GM12878 (cell line): Measurements from ENCODE around the gene CHCHD6. TPM values are rescaled to one million over a fixed set of nuclear protein-coding genes. Genes with fewer than 3 reads are reported as not detected.

ENCODE experiments used
- ATAC-seq: fragments of 200-7000 bp; cut with Tn5 transposase; 3 replicates; pipeline ENCODE4 v1.9.1; 2020; ENCODE audit warnings: mild to moderate bottlenecking, moderate library complexity
- BruUV-seq: library from RNA; stranded (reverse); fragments of 400-500 nt; replicated peaks from 2 replicates; lab custom pipeline; 2021; lab: Mats Ljungman, UMichigan
- CTCF ChIA-PET: fragments of 300-600 bp; sonication (Branson Sonifier 250); formaldehyde crosslinking; extraction: SDS; loops from one replicate; lab custom pipeline; 2021; ENCODE audit warnings: inconsistent platforms; lab: Yijun Ruan, JAX
- POLR2A ChIA-PET: fragments of 350-600 bp; formaldehyde crosslinking; extraction: SDS; loops from one replicate; lab custom pipeline; 2021; ENCODE audit warnings: inconsistent platforms; lab: Charles Lee
- RAD21 ChIA-PET: fragments of 300-600 bp; sonication (Branson Sonifier 250); formaldehyde crosslinking; loops from one replicate; lab custom pipeline; 2023; ENCODE audit warnings: antibody characterized with exemption; ENCODE audit not compliant: unreplicated experiment; lab: Charles Lee
- SMC1A ChIA-PET: fragments of 300-600 bp; sonication (Branson Sonifier 250); formaldehyde crosslinking; loops from one replicate; lab custom pipeline; 2023; ENCODE audit not compliant: unreplicated experiment, uncharacterized antibody; lab: Charles Lee
- DNase-seq: peaks from one replicate; pipeline ENCODE4 v3.0.0-alpha.2; 2011; ENCODE audit warnings: low read depth, low spot score
- FAIRE-seq: peaks from 3 replicates; lab custom pipeline; 2011; peaks lifted over from hg19 to GRCh38; lab: Jason Lieb, UNC
- H2AFZ ChIP-seq: 2 replicates; pipeline ENCODE4 v1.6.0; 2011; ENCODE audit warnings: low read depth, low read length, control low read depth; ENCODE audit not compliant: control insufficient read depth
- H3K27ac ChIP-seq: 2 replicates; pipeline ENCODE4 v1.5.1; 2011; ENCODE audit warnings: control low read depth; ENCODE audit not compliant: control insufficient read depth, insufficient read depth
- H3K27me3 ChIP-seq, 2 experiments: replicated peaks in 1 of 2; 2 replicates each; pipeline versions ENCODE4 v1.6.0 to v1.6.1; 2011; ENCODE audit warnings: low read length in 1 of 2; ENCODE audit not compliant: control insufficient read depth in 2 of 2, insufficient read depth in 2 of 2
- H3K36me3 ChIP-seq, 2 experiments: 2 replicates each; pipeline ENCODE4 v1.5.1; 2011; ENCODE audit warnings: low read length in 1 of 2; ENCODE audit not compliant: control insufficient read depth in 2 of 2, insufficient read depth in 2 of 2
- H3K4me1 ChIP-seq: 2 replicates; pipeline ENCODE4 v1.6.1; 2011; ENCODE audit warnings: mild to moderate bottlenecking, low read length, moderate library complexity, mixed read lengths; ENCODE audit not compliant: control insufficient read depth, insufficient read depth
- H3K4me2 ChIP-seq: 2 replicates; pipeline ENCODE4 v1.6.0; 2011; ENCODE audit warnings: control low read depth; ENCODE audit not compliant: control insufficient read depth, insufficient read depth
- H3K4me3 ChIP-seq: fragments of 200-600 bp; sonication (generic); 2 replicates; pipeline ENCODE4 v1.5.1; 2016
- H3K79me2 ChIP-seq: 2 replicates; pipeline ENCODE4 v1.6.0; 2011; ENCODE audit warnings: low read length; ENCODE audit not compliant: control insufficient read depth, insufficient read depth
- H3K9ac ChIP-seq: 2 replicates; pipeline ENCODE4 v1.8.0; 2011; ENCODE audit warnings: low read length, control low read depth, mixed read lengths; ENCODE audit not compliant: control insufficient read depth, insufficient read depth
- H3K9me3 ChIP-seq: replicated peaks from 3 replicates; pipeline ENCODE4 v1.5.1; 2011; ENCODE audit warnings: mild to moderate bottlenecking, low read length; ENCODE audit not compliant: control insufficient read depth, insufficient read depth
- H4K20me1 ChIP-seq: 2 replicates; pipeline ENCODE4 v1.6.0; 2011; ENCODE audit not compliant: control insufficient read depth, insufficient read depth
- EZH2 ChIP-seq: IDR thresholded peaks from 2 replicates; pipeline ENCODE4 v1.6.1; 2012; ENCODE audit warnings: low read depth, mild to moderate bottlenecking, control low read depth, inconsistent platforms, low read length, borderline replicate concordance; ENCODE audit not compliant: control insufficient read depth
- HCFC1 ChIP-seq: fragments of 150-350 bp; IDR thresholded peaks from 2 replicates; pipeline ENCODE4 v1.6.1; 2014; ENCODE audit warnings: low read length
- LARP7 ChIP-seq: fragments of 450-650 bp; IDR thresholded peaks from 2 replicates; pipeline ENCODE4 v1.6.1; 2017; ENCODE audit warnings: mild to moderate bottlenecking
- MEF2B ChIP-seq: fragments of 450-650 bp; IDR thresholded peaks from 2 replicates; pipeline ENCODE4 v1.6.1; 2018; ENCODE audit warnings: mild to moderate bottlenecking, moderate library complexity; ENCODE audit not compliant: partially characterized antibody, poor library complexity, severe bottlenecking
- NFYB ChIP-seq: IDR thresholded peaks from 2 replicates; pipeline ENCODE4 v1.6.1; 2011; ENCODE audit warnings: low read depth, mild to moderate bottlenecking, low read length, improper control_type of control experiment, moderate library complexity; ENCODE audit not compliant: insufficient read depth
- NR2C1 ChIP-seq: fragments of 450-650 bp; IDR thresholded peaks from 2 replicates; pipeline ENCODE4 v1.6.1; 2017; ENCODE audit warnings: antibody characterized with exemption, mild to moderate bottlenecking, moderate library complexity
- RBBP5 ChIP-seq: fragments of 200-600 bp; sonication (generic); conservative IDR thresholded peaks from 2 replicates; pipeline ENCODE4 v1.6.1; 2016
- SIN3A ChIP-seq: IDR thresholded peaks from 2 replicates; pipeline ENCODE4 v1.6.1; 2012; ENCODE audit warnings: low read depth, low read length, improper control_type of control experiment
- ZNF592 ChIP-seq: fragments of 450-650 bp; IDR thresholded peaks from 2 replicates; pipeline ENCODE4 v1.6.1; 2017; ENCODE audit warnings: mild to moderate bottlenecking, moderate library complexity
- WGBS: methylation state at CpG from one replicate; pipeline ENCODE4 v1.1.6; 2016; ENCODE audit warnings: low lambda C conversion rate; ENCODE audit not compliant: insufficient replicate concordance, insufficient coverage; ENCODE audit errors: missing lambda C conversion rate; 5-methylcytosine and 5-hydroxymethylcytosine counted together
- in situ Hi-C: fragments of 300-500 bp; cut with MboI; formaldehyde crosslinking; loops from 9 replicates; pipeline ENCODE4 v1.14.3; 2018; ENCODE audit warnings: mixed read lengths
- intact Hi-C: fragments of 100-400 bp; cut with micrococcal nuclease; formaldehyde crosslinking; loops from one replicate; pipeline ENCODE4 v1.14.2; 2022; ENCODE audit not compliant: unreplicated experiment
- polyA plus RNA-seq, 11 experiments: library from polyadenylated mRNA; depleted of rRNA in 4 of 11; unstranded in 6 of 11; stranded (reverse) in 5 of 11; fragments of >200 nt; fragmentation: Nextera tagmentation in 4 of 11; fragmentation: Illumina TruSeq in 1 of 11; extraction: Ambion mirVana in 4 of 11; extraction: Trizol in 1 of 11; gene quantifications; 1 replicate in 1 of 11; 2 replicates in 10 of 11; pipeline versions ENCODE4 v1.2.1 to v1.2.3, GENCODE V29; 2011 to 2016; ENCODE audit warnings: inconsistent platforms in 2 of 11, missing spikeins in 2 of 11, low read depth in 1 of 11
- total RNA-seq, 4 experiments: library from RNA; depleted of rRNA in 3 of 4; stranded (reverse); fragments of >200 nt in 3 of 4; fragmentation: Illumina TruSeq in 1 of 4; extraction: Trizol in 1 of 4; gene quantifications; 2 replicates each; pipeline versions ENCODE4 v1.2.1 to v1.2.3, GENCODE V29; 2013 to 2021
- TF ChIP-seq, protein P1 (sequence below): fragments of 450-650 bp; IDR thresholded peaks from 2 replicates; pipeline ENCODE4 v1.6.1; 2016; ENCODE audit warnings: mild to moderate bottlenecking
- TF ChIP-seq, protein P2 (sequence below): IDR thresholded peaks from 2 replicates; pipeline ENCODE4 v1.6.1; 2012; ENCODE audit warnings: low read depth, low read length, improper control_type of control experiment
- TF ChIP-seq, protein P3 (sequence below): fragments of 450-650 bp; IDR thresholded peaks from 2 replicates; pipeline ENCODE4 v1.6.1; 2017; ENCODE audit warnings: borderline replicate concordance

The CHCHD6 gene
- total and polyA plus RNA-seq, 10 of the 15 experiments (the other 5 are each of a cell fraction or from before 2014, with no cell fraction given) = 2.7 to 16.7 (median 12.3) TPM

GRCh38 chr3:126752303-126753190 is 48.5 kb downstream of the CHCHD6 start:
- H3K4me1 ChIP-seq = no peaks in the 10 kb centered on the region
- FAIRE-seq (peak; percentile 81), ATAC-seq (peak; percentile 100), DNase-seq (peak; percentile 30)
- no peak overlapping the region for H3K4me3 ChIP-seq
- ChIA-PET POLR2A (interaction anchor here (0.9 kb wide), 1 partner anchor 226 kb away, joined by 3 read pairs; no protein-coding TSS in a partner anchor), CTCF (interaction anchor here (0.6 to 7.1 kb wide), 31 partner anchors 10 to 896 kb away, joined by 3 to 65 read pairs (median 4); partner anchors contain the start of gene PLXNA1), SMC1A (interaction anchor here (1.0 to 2.8 kb wide), 16 partner anchors 10 to 723 kb away, joined by 3 to 14 read pairs (median 3); partner anchors contain the start of gene PLXNA1), RAD21 (interaction anchor here (0.6 to 5.8 kb wide), 8 partner anchors 218 to 792 kb away, joined by 3 to 36 read pairs (median 3); partner anchors contain the start of gene PLXNA1)
- no peak overlapping the region for H3K4me2 ChIP-seq
- H3K9ac ChIP-seq = no peak overlapping the region
- peak overlapping the region; percentile 39 for H2AFZ ChIP-seq
- BruUV-seq = no TSS peak
- in situ Hi-C loops = loop anchor here (5.0 to 10.0 kb wide), 3 partner anchors 225 to 792 kb away; no protein-coding TSS in a partner anchor
- H4K20me1 ChIP-seq = no peaks in the 10 kb centered on the region
- H3K27me3 ChIP-seq = no peaks in the 10 kb centered on the region
- H3K27ac ChIP-seq = no peak overlapping the region
- WGBS = 51% methylated on average over 15 of the region's 15 CpGs
- H3K79me2 ChIP-seq = no peaks in the 10 kb centered on the region
- intact Hi-C loops = loop anchor here (1.0 to 2.0 kb wide), 3 partner anchors 230 to 792 kb away; no protein-coding TSS in a partner anchor
- H3K9me3 ChIP-seq = no peaks in the 10 kb centered on the region
- no peaks in the 10 kb centered on the region for H3K36me3 ChIP-seq
- TF ChIP-seq ZNF592 = 0 out of 2 replicates have a peak, but pooled peaks have one; percentile 34
- TF ChIP-seq, protein P1, sequence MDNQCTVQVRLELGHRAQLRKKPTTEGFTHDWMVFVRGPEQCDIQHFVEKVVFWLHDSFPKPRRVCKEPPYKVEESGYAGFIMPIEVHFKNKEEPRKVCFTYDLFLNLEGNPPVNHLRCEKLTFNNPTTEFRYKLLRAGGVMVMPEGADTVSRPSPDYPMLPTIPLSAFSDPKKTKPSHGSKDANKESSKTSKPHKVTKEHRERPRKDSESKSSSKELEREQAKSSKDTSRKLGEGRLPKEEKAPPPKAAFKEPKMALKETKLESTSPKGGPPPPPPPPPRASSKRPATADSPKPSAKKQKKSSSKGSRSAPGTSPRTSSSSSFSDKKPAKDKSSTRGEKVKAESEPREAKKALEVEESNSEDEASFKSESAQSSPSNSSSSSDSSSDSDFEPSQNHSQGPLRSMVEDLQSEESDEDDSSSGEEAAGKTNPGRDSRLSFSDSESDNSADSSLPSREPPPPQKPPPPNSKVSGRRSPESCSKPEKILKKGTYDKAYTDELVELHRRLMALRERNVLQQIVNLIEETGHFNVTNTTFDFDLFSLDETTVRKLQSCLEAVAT = no peak
- TF ChIP-seq SIN3A = no peak
- no peak for TF ChIP-seq NR2C1
- TF ChIP-seq EZH2 = no peak
- TF ChIP-seq, protein P2, sequence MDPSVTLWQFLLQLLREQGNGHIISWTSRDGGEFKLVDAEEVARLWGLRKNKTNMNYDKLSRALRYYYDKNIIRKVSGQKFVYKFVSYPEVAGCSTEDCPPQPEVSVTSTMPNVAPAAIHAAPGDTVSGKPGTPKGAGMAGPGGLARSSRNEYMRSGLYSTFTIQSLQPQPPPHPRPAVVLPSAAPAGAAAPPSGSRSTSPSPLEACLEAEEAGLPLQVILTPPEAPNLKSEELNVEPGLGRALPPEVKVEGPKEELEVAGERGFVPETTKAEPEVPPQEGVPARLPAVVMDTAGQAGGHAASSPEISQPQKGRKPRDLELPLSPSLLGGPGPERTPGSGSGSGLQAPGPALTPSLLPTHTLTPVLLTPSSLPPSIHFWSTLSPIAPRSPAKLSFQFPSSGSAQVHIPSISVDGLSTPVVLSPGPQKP = no peak
- TF ChIP-seq RBBP5 = no peak
- TF ChIP-seq NFYB = no peak
- TF ChIP-seq LARP7 = no peak
- TF ChIP-seq, protein P3, sequence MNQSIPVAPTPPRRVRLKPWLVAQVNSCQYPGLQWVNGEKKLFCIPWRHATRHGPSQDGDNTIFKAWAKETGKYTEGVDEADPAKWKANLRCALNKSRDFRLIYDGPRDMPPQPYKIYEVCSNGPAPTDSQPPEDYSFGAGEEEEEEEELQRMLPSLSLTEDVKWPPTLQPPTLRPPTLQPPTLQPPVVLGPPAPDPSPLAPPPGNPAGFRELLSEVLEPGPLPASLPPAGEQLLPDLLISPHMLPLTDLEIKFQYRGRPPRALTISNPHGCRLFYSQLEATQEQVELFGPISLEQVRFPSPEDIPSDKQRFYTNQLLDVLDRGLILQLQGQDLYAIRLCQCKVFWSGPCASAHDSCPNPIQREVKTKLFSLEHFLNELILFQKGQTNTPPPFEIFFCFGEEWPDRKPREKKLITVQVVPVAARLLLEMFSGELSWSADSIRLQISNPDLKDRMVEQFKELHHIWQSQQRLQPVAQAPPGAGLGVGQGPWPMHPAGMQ = no peak
- no peak for TF ChIP-seq MEF2B
- TF ChIP-seq HCFC1 = no peak
